PC-3 (cell line): ENCODE data around the gene SLC7A4.

Experiments used
- CTCF ChIP-seq: fragments of 300-600 bp; sonication (generic); conservative IDR thresholded peaks from 2 replicates; pipeline ENCODE4 v1.5.1; 2017; ENCODE audit warnings: antibody characterized with exemption, low read depth, mild to moderate bottlenecking, low read length
- EZH2 ChIP-seq: fragments of 300-600 bp; sonication (generic); IDR thresholded peaks from one replicate; pipeline ENCODE4 v1.6.1; 2017; ENCODE audit warnings: antibody characterized with exemption, mild to moderate bottlenecking, low read length; ENCODE audit not compliant: unreplicated experiment

- TF ChIP-seq CTCF: no peak
- TF ChIP-seq EZH2: no peak
These were observed 23.1 kb upstream of the SLC7A4 start for GRCh38 chr22:21055564-21055834.
